WTC11 (cell line): ENCODE data around the gene DCX. TPM values are rescaled to one million over a fixed set of nuclear protein-coding genes. Genes with fewer than 3 reads are reported as not detected.

Experiments used
- ATAC-seq: fragments of 200-7000 bp; cut with Tn5 transposase; 2 replicates; pipeline ENCODE4 v1.10.0; 2021; ENCODE audit warnings: mild to moderate bottlenecking, moderate library complexity
- CTCF ChIA-PET: fragments of 300-600 bp; sonication (Branson Sonifier 250); formaldehyde crosslinking; loops from one replicate; lab custom pipeline; 2021; ENCODE audit warnings: antibody characterized with exemption; lab: Charles Lee
- POLR2A ChIA-PET: fragments of 350-600 bp; sonication (Branson Sonifier 250); formaldehyde crosslinking; loops from one replicate; lab custom pipeline; 2021; ENCODE audit warnings: antibody characterized with exemption; lab: Charles Lee
- DNase-seq: peaks from one replicate; pipeline ENCODE4 v3.0.0; 2021; ENCODE audit warnings: low spot score
- H3K27ac Mint-ChIP-seq: 2 replicates; pipeline ENCODE4 v1.8.0; 2021; ENCODE audit warnings: mixed read lengths
- H3K27me3 Mint-ChIP-seq: 2 replicates; pipeline ENCODE4 v1.8.0; 2021; ENCODE audit warnings: low read depth, mild to moderate bottlenecking, moderate library complexity, mixed read lengths
- H3K36me3 Mint-ChIP-seq: 2 replicates; pipeline ENCODE4 v1.8.0; 2021; ENCODE audit warnings: mixed read lengths
- H3K4me1 Mint-ChIP-seq: 2 replicates; pipeline ENCODE4 v1.8.0; 2022; ENCODE audit warnings: mixed read lengths
- H3K4me3 Mint-ChIP-seq: 2 replicates; pipeline ENCODE4 v1.8.0; 2021; ENCODE audit warnings: mild to moderate bottlenecking, moderate library complexity, mixed read lengths
- H3K9me3 Mint-ChIP-seq: 2 replicates; pipeline ENCODE4 v1.8.0; 2021; ENCODE audit warnings: mixed read lengths
- ESRRA ChIP-seq: sonication (generic); formaldehyde crosslinking; IDR thresholded peaks from 2 replicates; pipeline ENCODE4 v1.8.1; 2022; ENCODE audit warnings: mild to moderate bottlenecking, missing genetic modification reagents, borderline replicate concordance
- FOXP1 ChIP-seq: sonication (generic); formaldehyde crosslinking; IDR thresholded peaks from 2 replicates; pipeline ENCODE4 v1.8.0; 2022; ENCODE audit warnings: missing genetic modification reagents, mild to moderate bottlenecking, moderate library complexity, borderline replicate concordance
- GTF2I ChIP-seq: fragments of 250-450 bp; sonication (Bioruptor Pico); conservative IDR thresholded peaks from 2 replicates; pipeline ENCODE4 v1.4.0; 2021; ENCODE audit warnings: mild to moderate bottlenecking
- JUN ChIP-seq: sonication (generic); formaldehyde crosslinking; IDR thresholded peaks from 2 replicates; pipeline ENCODE4 v1.8.0; 2023; ENCODE audit warnings: mild to moderate bottlenecking, missing genetic modification reagents
- OVOL2 ChIP-seq: fragments of 250-450 bp; sonication (Bioruptor Pico); IDR thresholded peaks from 2 replicates; pipeline ENCODE4 v1.9.0; 2021; ENCODE audit warnings: mild to moderate bottlenecking, borderline replicate concordance
- RELA ChIP-seq: sonication (generic); formaldehyde crosslinking; IDR thresholded peaks from 2 replicates; pipeline ENCODE4 v1.8.1; 2022; ENCODE audit warnings: missing genetic modification reagents, mild to moderate bottlenecking, borderline replicate concordance
- RORB ChIP-seq: fragments of 250-450 bp; sonication (Bioruptor Pico); IDR thresholded peaks from 2 replicates; pipeline ENCODE4 v1.9.0; 2021; ENCODE audit warnings: mild to moderate bottlenecking
- SMAD3 ChIP-seq: sonication (generic); formaldehyde crosslinking; IDR thresholded peaks from 2 replicates; pipeline ENCODE4 v1.8.0; 2022; ENCODE audit warnings: missing genetic modification reagents, mild to moderate bottlenecking, borderline replicate concordance
- SOX15 ChIP-seq: fragments of 250-450 bp; sonication (Bioruptor Pico); IDR thresholded peaks from 2 replicates; pipeline ENCODE4 v1.9.0; 2021; ENCODE audit warnings: mild to moderate bottlenecking
- ZNF232 ChIP-seq: sonication (generic); formaldehyde crosslinking; IDR thresholded peaks from 2 replicates; pipeline ENCODE4 v1.8.0; 2022; ENCODE audit warnings: mild to moderate bottlenecking, missing genetic modification reagents
- ZNF317 ChIP-seq: sonication (generic); formaldehyde crosslinking; IDR thresholded peaks from 2 replicates; pipeline ENCODE4 v1.8.1; 2023; ENCODE audit warnings: low read depth, mild to moderate bottlenecking, moderate library complexity, missing genetic modification reagents, borderline replicate concordance
- ZNF423 ChIP-seq: fragments of 250-450 bp; sonication (Bioruptor Pico); IDR thresholded peaks from 2 replicates; pipeline ENCODE4 v2.1.2; 2022; ENCODE audit warnings: mild to moderate bottlenecking, moderate library complexity
- total RNA-seq: library from RNA; stranded (reverse); gene quantifications from 3 replicates; pipeline ENCODE4 v1.2.3, GENCODE V29; 2021
- TF ChIP-seq, protein P1 (sequence below): sonication (generic); formaldehyde crosslinking; IDR thresholded peaks from 2 replicates; pipeline ENCODE4 v1.8.0; 2022; ENCODE audit warnings: missing genetic modification reagents
- TF ChIP-seq, protein P2 (sequence below): sonication (generic); formaldehyde crosslinking; IDR thresholded peaks from 2 replicates; pipeline ENCODE4 v1.8.0; 2022; ENCODE audit warnings: mild to moderate bottlenecking, missing genetic modification reagents
- TF ChIP-seq, protein P3 (sequence below): sonication (generic); formaldehyde crosslinking; IDR thresholded peaks from 2 replicates; pipeline ENCODE4 v1.8.1; 2023; ENCODE audit warnings: mild to moderate bottlenecking, missing genetic modification reagents
- TF ChIP-seq, protein P4 (sequence below): fragments of 250-450 bp; sonication (Bioruptor Pico); IDR thresholded peaks from 2 replicates; pipeline ENCODE4 v1.9.0; 2021; ENCODE audit warnings: mild to moderate bottlenecking, borderline replicate concordance
- TF ChIP-seq, protein P5 (sequence below): sonication (generic); formaldehyde crosslinking; IDR thresholded peaks from 2 replicates; pipeline ENCODE4 v1.8.1; 2023; ENCODE audit warnings: mild to moderate bottlenecking, missing genetic modification reagents

Gene DCX
- total RNA-seq, 1 experiment from 2014 or later = 2.1 TPM

DNA sequence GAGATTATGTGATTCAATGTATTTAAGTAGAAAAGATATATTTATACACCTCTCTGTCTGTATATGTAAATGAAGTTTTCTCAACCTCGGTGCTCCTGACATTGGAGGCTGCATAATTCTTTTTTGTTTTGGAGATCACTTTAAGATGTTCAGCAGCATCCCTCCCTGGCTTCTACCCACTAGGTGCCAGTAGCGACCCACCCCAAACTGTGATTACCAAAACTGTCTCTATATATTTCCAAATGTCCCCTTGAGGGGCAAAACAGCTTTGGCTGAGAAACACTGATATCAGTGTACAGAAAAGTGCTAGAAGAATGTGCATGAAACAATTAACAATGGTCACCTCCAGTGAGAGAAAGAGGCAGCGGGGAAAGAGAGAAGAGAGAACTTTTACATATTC is 51.2 kb downstream of the DCX start:
- CTCF ChIA-PET = interaction anchor here (0.8 to 2.3 kb wide), 3 partner anchors 84 to 320 kb away, joined by 3 to 13 read pairs (median 7); partner anchors contain the start of gene ALG13
- H3K4me1 Mint-ChIP-seq = no peaks in the 10 kb centered on the region
- ATAC-seq = peak; percentile 36; the same call in 1 of the 2 replicates
- peaks cover 3% of the 10 kb centered on the region for H3K27me3 Mint-ChIP-seq
- no peaks in the 10 kb centered on the region for H3K9me3 Mint-ChIP-seq
- POLR2A ChIA-PET = no interaction called here
- H3K36me3 Mint-ChIP-seq = no peaks in the 10 kb centered on the region
- TF ChIP-seq ZNF423 (CRISPR knock-in tag) (no peak), SOX15 (CRISPR knock-in tag) (no peak), ESRRA (CRISPR knock-in tag) (no peak)
- TF ChIP-seq, protein P1, sequence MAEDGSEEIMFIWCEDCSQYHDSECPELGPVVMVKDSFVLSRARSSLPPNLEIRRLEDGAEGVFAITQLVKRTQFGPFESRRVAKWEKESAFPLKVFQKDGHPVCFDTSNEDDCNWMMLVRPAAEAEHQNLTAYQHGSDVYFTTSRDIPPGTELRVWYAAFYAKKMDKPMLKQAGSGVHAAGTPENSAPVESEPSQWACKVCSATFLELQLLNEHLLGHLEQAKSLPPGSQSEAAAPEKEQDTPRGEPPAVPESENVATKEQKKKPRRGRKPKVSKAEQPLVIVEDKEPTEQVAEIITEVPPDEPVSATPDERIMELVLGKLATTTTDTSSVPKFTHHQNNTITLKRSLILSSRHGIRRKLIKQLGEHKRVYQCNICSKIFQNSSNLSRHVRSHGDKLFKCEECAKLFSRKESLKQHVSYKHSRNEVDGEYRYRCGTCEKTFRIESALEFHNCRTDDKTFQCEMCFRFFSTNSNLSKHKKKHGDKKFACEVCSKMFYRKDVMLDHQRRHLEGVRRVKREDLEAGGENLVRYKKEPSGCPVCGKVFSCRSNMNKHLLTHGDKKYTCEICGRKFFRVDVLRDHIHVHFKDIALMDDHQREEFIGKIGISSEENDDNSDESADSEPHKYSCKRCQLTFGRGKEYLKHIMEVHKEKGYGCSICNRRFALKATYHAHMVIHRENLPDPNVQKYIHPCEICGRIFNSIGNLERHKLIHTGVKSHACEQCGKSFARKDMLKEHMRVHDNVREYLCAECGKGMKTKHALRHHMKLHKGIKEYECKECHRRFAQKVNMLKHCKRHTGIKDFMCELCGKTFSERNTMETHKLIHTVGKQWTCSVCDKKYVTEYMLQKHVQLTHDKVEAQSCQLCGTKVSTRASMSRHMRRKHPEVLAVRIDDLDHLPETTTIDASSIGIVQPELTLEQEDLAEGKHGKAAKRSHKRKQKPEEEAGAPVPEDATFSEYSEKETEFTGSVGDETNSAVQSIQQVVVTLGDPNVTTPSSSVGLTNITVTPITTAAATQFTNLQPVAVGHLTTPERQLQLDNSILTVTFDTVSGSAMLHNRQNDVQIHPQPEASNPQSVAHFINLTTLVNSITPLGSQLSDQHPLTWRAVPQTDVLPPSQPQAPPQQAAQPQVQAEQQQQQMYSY (CRISPR knock-in tag) = no peak
- TF ChIP-seq, protein P2, sequence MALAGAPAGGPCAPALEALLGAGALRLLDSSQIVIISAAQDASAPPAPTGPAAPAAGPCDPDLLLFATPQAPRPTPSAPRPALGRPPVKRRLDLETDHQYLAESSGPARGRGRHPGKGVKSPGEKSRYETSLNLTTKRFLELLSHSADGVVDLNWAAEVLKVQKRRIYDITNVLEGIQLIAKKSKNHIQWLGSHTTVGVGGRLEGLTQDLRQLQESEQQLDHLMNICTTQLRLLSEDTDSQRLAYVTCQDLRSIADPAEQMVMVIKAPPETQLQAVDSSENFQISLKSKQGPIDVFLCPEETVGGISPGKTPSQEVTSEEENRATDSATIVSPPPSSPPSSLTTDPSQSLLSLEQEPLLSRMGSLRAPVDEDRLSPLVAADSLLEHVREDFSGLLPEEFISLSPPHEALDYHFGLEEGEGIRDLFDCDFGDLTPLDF (CRISPR knock-in tag) = no peak
- DNase-seq = peak; percentile 14
- H3K4me3 Mint-ChIP-seq = no peak overlapping the region
- H3K27ac Mint-ChIP-seq = no peak overlapping the region

DNA sequence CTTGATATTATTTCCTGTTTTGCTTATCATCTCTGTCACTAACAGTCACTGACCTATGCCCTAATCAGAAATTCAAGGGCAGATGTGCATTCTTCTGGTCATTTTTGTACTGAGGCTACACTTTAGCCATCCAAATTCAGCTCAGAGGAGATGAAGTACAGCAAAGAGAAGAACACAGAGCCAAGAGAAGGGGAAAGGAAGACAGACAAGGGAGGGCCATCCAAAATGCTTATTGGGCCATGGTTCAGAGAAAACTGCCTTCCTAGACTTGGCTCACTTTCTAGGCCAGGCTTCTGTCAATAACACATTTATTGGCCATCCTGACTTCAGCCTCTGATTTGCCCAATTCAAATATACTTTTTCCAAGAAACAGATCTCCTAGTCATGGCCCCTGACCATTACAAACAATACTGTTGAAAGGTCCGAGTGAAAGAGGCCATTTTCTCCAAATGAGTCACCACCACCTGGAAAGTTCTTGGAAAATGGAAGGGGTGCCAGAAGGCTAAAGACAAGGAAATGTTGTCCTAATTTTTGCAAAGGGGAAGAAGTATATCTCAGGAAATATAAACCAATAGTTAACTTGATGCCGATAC is 56.4 kb downstream of the DCX start:
- no peak for DNase-seq
- no peak for ATAC-seq
- ChIA-PET POLR2A (no interaction called here), CTCF (no interaction called here)
- Mint-ChIP-seq H3K4me1 (no peaks in the 10 kb centered on the region), H3K36me3 (no peaks in the 10 kb centered on the region), H3K27me3 (peaks cover 8% of the 10 kb centered on the region), H3K9me3 (no peaks in the 10 kb centered on the region), H3K27ac (no peak overlapping the region), H3K4me3 (no peak overlapping the region)
- TF ChIP-seq GTF2I (no peak), OVOL2 (CRISPR knock-in tag) (no peak), ZNF232 (CRISPR knock-in tag) (no peak), JUN (CRISPR knock-in tag) (no peak), FOXP1 (CRISPR knock-in tag) (no peak), SMAD3 (CRISPR knock-in tag) (no peak), RELA (no peak), RORB (CRISPR knock-in tag) (no peak), ZNF317 (no peak)
- TF ChIP-seq, protein P3, sequence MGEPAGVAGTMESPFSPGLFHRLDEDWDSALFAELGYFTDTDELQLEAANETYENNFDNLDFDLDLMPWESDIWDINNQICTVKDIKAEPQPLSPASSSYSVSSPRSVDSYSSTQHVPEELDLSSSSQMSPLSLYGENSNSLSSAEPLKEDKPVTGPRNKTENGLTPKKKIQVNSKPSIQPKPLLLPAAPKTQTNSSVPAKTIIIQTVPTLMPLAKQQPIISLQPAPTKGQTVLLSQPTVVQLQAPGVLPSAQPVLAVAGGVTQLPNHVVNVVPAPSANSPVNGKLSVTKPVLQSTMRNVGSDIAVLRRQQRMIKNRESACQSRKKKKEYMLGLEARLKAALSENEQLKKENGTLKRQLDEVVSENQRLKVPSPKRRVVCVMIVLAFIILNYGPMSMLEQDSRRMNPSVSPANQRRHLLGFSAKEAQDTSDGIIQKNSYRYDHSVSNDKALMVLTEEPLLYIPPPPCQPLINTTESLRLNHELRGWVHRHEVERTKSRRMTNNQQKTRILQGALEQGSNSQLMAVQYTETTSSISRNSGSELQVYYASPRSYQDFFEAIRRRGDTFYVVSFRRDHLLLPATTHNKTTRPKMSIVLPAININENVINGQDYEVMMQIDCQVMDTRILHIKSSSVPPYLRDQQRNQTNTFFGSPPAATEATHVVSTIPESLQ (CRISPR knock-in tag) = no peak
- TF ChIP-seq, protein P4, sequence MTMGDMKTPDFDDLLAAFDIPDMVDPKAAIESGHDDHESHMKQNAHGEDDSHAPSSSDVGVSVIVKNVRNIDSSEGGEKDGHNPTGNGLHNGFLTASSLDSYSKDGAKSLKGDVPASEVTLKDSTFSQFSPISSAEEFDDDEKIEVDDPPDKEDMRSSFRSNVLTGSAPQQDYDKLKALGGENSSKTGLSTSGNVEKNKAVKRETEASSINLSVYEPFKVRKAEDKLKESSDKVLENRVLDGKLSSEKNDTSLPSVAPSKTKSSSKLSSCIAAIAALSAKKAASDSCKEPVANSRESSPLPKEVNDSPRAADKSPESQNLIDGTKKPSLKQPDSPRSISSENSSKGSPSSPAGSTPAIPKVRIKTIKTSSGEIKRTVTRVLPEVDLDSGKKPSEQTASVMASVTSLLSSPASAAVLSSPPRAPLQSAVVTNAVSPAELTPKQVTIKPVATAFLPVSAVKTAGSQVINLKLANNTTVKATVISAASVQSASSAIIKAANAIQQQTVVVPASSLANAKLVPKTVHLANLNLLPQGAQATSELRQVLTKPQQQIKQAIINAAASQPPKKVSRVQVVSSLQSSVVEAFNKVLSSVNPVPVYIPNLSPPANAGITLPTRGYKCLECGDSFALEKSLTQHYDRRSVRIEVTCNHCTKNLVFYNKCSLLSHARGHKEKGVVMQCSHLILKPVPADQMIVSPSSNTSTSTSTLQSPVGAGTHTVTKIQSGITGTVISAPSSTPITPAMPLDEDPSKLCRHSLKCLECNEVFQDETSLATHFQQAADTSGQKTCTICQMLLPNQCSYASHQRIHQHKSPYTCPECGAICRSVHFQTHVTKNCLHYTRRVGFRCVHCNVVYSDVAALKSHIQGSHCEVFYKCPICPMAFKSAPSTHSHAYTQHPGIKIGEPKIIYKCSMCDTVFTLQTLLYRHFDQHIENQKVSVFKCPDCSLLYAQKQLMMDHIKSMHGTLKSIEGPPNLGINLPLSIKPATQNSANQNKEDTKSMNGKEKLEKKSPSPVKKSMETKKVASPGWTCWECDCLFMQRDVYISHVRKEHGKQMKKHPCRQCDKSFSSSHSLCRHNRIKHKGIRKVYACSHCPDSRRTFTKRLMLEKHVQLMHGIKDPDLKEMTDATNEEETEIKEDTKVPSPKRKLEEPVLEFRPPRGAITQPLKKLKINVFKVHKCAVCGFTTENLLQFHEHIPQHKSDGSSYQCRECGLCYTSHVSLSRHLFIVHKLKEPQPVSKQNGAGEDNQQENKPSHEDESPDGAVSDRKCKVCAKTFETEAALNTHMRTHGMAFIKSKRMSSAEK = no peak
- TF ChIP-seq, protein P5, sequence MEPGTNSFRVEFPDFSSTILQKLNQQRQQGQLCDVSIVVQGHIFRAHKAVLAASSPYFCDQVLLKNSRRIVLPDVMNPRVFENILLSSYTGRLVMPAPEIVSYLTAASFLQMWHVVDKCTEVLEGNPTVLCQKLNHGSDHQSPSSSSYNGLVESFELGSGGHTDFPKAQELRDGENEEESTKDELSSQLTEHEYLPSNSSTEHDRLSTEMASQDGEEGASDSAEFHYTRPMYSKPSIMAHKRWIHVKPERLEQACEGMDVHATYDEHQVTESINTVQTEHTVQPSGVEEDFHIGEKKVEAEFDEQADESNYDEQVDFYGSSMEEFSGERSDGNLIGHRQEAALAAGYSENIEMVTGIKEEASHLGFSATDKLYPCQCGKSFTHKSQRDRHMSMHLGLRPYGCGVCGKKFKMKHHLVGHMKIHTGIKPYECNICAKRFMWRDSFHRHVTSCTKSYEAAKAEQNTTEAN (CRISPR knock-in tag) = no peak
- TF ChIP-seq, protein P1 (CRISPR knock-in tag) = no peak
